Aorta (tissue), 5 donors: ENCODE measurements around the gene ARID5A. TPM values are rescaled to one million over a fixed set of nuclear protein-coding genes. Genes with fewer than 3 reads are reported as not detected.

Experiments used
- ATAC-seq: fragments of 200-7000 bp; cut with Tn5 transposase; one replicate; pipeline ENCODE4 v1.9.1; 2022; ENCODE audit warnings: moderate library complexity; ENCODE audit not compliant: low FRiP score
- DNase-seq, 2 donors: peaks; one replicate each; pipeline ENCODE4 v3.0.0-alpha.2; 2020
- H3K27ac ChIP-seq, 2 donors: one replicate each; pipeline ENCODE4 v1.5.1; 2013; ENCODE audit warnings: low read length in 2 of 2, mild to moderate bottlenecking in 2 of 2, moderate library complexity in 2 of 2, control low read depth in 1 of 2, inconsistent platforms in 1 of 2, low read depth in 1 of 2
- H3K27me3 ChIP-seq, 2 donors: one replicate each; pipeline ENCODE4 v1.6.1; 2013; ENCODE audit warnings: control low read depth in 1 of 2, low read length in 1 of 2, mild to moderate bottlenecking in 1 of 2, moderate library complexity in 1 of 2; ENCODE audit not compliant: insufficient read depth in 2 of 2, control insufficient read depth in 1 of 2
- H3K36me3 ChIP-seq, 2 donors: one replicate each; pipeline ENCODE4 v1.6.1; 2013; ENCODE audit warnings: control low read depth in 1 of 2, low read length in 1 of 2, mild to moderate bottlenecking in 1 of 2; ENCODE audit not compliant: insufficient read depth in 2 of 2, control insufficient read depth in 1 of 2
- H3K4me1 ChIP-seq, 2 donors: one replicate each; pipeline ENCODE4 v1.6.1; 2013; ENCODE audit warnings: low read length in 2 of 2, control low read depth in 1 of 2, mild to moderate bottlenecking in 1 of 2, moderate library complexity in 1 of 2; ENCODE audit not compliant: insufficient read depth in 2 of 2, control insufficient read depth in 1 of 2
- H3K4me3 ChIP-seq, 2 donors: one replicate each; pipeline ENCODE4 v1.5.1; 2013; ENCODE audit warnings: low read length in 2 of 2, control low read depth in 1 of 2, mild to moderate bottlenecking in 1 of 2
- H3K9me3 ChIP-seq: one replicate; pipeline ENCODE4 v1.6.1; 2013; ENCODE audit warnings: mild to moderate bottlenecking, low read length; ENCODE audit not compliant: control insufficient read depth
- WGBS, 2 donors: extraction: QIAGEN DNeasy Blood & Tissue Kit; methylation state at CpG; one replicate each; pipeline ENCODE4 v1.1.7; 2013; 5-methylcytosine and 5-hydroxymethylcytosine counted together
- intact Hi-C, 2 donors: fragments of 100-400 bp; cut with DNase I; formaldehyde crosslinking; loops; one replicate each; pipeline versions ENCODE4 v1.14.2 to v1.15.0; 2022
- polyA plus RNA-seq, 2 donors: library from polyadenylated mRNA; stranded (reverse); fragments of 200-250 nt; gene quantifications; one replicate each; pipeline ENCODE4 v1.2.3, GENCODE V29; 2013
- total RNA-seq, 2 donors: library from RNA; stranded (reverse); fragmentation: NEBNext Ultra II Directional; extraction: Animal tissue kit (Norgen Biotek cat#: 25700); gene quantifications; one replicate each; pipeline ENCODE4 v1.2.1, GENCODE V29; 2021
- donor health status: healthy with polysubstance abuse.
- donor health status: Bipolar disorder and iron deficiency.
- donor health status: DM: no; HTN: no; CAD: no.
- donor health status: DM: no; HTN: no; CAD: no.
- donor health status: DM: yes; HTN: yes; CAD: no.

The ARID5A gene
- total and polyA plus RNA-seq, 4 donors, result 51.5 to 264 (median 182) TPM

- 40 to 45% methylated on average over 7 of the region's 7 CpGs for WGBS, 2 donors
- Histone ChIP-seq H3K4me3 (no peak overlapping the region), H3K36me3 (no peaks in the 10 kb centered on the region), H3K27ac (peak overlapping the region; percentile 97 to 98), H3K9me3 (no peaks in the 10 kb centered on the region), H3K27me3 (no peaks in the 10 kb centered on the region), H3K4me1 (peaks cover 4 to 6% of the 10 kb centered on the region in 2 donors)
- ATAC-seq, result no peak
- intact Hi-C loops, result loop anchor here in 1 of 2 donors (10.0 kb wide), 1 partner anchor 102 kb away; the partner anchor contains the start of gene KANSL3
- DNase-seq, result peak in 1 of 2 donors; percentile 55
Measured at GRCh38 chr2:96532641-96533291, 3.8 kb upstream of the ARID5A start.

DNA sequence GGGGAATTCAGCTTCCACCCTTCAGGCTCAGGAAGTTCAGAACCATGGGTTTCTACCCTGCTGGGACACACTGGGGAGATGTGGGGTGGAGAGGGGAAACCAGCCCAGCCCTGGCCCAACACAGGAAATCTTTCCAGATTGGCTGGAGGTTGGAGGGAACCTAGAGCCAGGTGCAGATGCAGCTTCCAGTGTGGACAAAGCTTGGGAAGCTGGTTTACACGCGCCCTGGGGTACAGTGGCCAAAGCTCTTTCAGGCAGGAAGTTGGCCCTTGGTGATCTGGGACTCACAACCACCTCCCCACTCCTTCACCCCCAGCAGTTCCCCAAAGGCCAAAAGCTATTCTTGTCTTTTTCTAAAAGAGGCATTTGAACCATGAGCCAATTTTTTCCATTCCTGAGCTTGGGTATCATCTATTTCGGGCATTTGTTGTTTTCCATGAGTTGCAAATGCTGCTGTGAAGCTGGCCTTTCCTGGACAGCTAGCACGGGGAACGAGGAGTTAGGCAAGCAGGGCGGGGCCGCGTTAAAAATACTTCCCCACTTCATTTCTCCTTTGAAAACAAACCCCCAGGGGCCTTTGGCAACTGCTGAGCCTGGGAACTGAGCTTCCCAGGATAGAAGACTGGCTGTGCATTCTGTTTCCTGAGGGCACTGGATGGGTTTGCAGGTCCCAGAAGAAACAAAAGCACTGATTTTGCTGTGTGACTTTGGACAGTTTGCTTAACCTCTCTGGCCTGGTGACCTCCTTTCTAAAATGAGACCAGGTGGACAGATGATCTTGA, 3.1 kb upstream of the ARID5A start:
- H3K36me3 ChIP-seq, result no peaks in the 10 kb centered on the region
- H3K9me3 ChIP-seq, result no peaks in the 10 kb centered on the region
- WGBS, 2 donors, result 2 to 3% methylated on average over 8 of the region's 8 CpGs
- DNase-seq (peak; percentile 95), ATAC-seq (peak; percentile 50)
- intact Hi-C loops, result loop anchor here in 1 of 2 donors (10.0 kb wide), 1 partner anchor 101 kb away; the partner anchor contains the start of gene KANSL3
- H3K27ac ChIP-seq, result peak overlapping the region; percentile 97 to 98
- H3K4me3 ChIP-seq, result no peak overlapping the region
- H3K4me1 ChIP-seq, result peaks cover 4 to 6% of the 10 kb centered on the region in 2 donors
- H3K27me3 ChIP-seq, result no peaks in the 10 kb centered on the region

GRCh38 chr2:96534141-96534540, 2.4 kb upstream of the ARID5A start:
- no peak for ATAC-seq
- Histone ChIP-seq H3K4me3 (no peak overlapping the region), H3K36me3 (no peaks in the 10 kb centered on the region), H3K4me1 (peaks cover 4 to 6% of the 10 kb centered on the region in 2 donors), H3K27ac (peak overlapping the region; percentile 83 to 96), H3K9me3 (no peaks in the 10 kb centered on the region), H3K27me3 (no peaks in the 10 kb centered on the region)
- intact Hi-C loops, result loop anchor here in 1 of 2 donors (10.0 kb wide), 1 partner anchor 101 kb away; the partner anchor contains the start of gene KANSL3
- DNase-seq, result peak; percentile 15 to 52
- 5 to 6% methylated on average over 4 of the region's 4 CpGs for WGBS, 2 donors

DNA sequence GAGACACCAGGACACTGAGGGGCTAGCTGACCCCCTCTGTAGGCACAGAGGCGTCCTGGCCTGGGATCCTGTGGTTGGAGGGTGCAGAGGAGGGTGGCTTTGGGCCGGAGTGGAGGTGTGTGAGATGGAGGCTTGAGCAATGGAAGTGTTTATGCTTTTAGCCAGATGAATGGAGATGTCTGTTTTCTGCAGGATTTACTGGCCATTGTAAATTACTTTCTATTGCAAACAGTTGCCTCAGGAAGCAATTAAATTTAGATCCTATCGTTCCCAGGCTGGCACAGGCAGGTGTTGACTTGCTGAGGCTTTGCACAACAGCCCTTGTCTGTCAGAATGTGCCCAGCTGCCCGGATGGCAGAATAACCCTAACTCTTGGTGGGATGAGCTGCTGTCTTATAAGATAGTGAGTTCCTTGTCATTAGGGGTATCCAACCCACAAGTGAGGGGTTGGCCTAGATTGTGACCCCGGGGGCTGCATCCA, 1.8 kb upstream of the ARID5A start:
- DNase-seq (peak; percentile 45 to 54), ATAC-seq (no peak)
- Histone ChIP-seq H3K9me3 (no peaks in the 10 kb centered on the region), H3K36me3 (no peaks in the 10 kb centered on the region), H3K27ac (peak overlapping the region; percentile 28 to 61), H3K27me3 (no peaks in the 10 kb centered on the region), H3K4me1 (peaks cover 4 to 6% of the 10 kb centered on the region in 2 donors), H3K4me3 (no peak overlapping the region)
- intact Hi-C loops, result loop anchor here in 1 of 2 donors (10.0 kb wide), 1 partner anchor 100 kb away; the partner anchor contains the start of gene KANSL3
- WGBS, 2 donors, result 33 to 38% methylated on average over 5 of the region's 5 CpGs

- 89 to 99% methylated on average over 4 of the region's 4 CpGs for WGBS, 2 donors
- no peaks in the 10 kb centered on the region for H3K27me3 ChIP-seq
- no peak overlapping the region for H3K27ac ChIP-seq
- DNase-seq (peak; percentile 32 to 40), ATAC-seq (no peak)
- no peak overlapping the region for H3K4me3 ChIP-seq
- no peaks in the 10 kb centered on the region for H3K9me3 ChIP-seq
- peaks cover 4 to 6% of the 10 kb centered on the region in 2 donors for H3K4me1 ChIP-seq
- intact Hi-C loops, result loop anchor here in 1 of 2 donors (10.0 kb wide), 1 partner anchor 99 kb away; the partner anchor contains the start of gene KANSL3
- no peaks in the 10 kb centered on the region for H3K36me3 ChIP-seq
Measured at GRCh38 chr2:96535331-96535730, 1.2 kb upstream of the ARID5A start.

GRCh38 chr2:96537066-96537733, 648 bp downstream of the ARID5A start:
- ATAC-seq, result peak; percentile 16

DNA sequence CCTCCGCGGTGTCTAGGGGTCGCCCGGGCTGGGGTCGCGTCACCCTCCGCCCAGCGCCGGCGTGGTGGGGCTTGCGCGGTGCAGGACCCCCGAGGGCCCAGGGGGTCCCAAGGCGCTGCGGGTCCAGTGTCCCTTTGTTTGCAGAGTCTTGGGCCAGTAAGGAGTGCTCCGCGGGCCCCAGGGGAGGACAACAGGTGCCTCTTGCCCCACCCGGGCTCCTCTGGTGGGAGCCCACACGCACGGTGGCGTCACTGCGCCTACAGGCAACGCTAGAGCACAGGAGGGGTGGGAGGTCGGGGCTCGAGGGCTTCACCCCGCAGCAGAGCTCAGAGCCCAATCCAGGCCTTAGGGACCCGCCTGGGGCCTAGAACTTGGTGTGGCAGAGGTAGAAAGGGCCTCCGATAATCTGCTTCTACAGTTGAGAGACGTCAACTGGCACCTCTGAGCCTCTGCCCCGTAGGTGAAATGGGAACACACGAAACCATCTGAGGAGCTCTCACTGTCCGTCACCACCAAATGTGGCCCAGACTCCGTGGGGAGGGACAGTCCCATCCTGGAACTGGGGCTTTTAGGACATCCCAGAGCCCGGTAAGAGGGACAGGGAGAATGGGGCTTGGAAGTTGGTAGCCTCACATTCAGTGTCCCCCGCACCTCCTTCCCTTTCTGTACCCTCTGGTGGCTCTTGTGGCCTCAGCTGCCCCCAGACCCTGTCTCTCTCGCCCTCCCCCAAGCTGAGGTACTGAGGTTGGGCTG, 1.4 kb downstream of the ARID5A start:
- intact Hi-C loops, result loop anchor here in 1 of 2 donors (2.0 to 10.0 kb wide), 2 partner anchors 15 to 97 kb away; partner anchors contain the start of gene KANSL3
- no peaks in the 10 kb centered on the region for H3K27me3 ChIP-seq
- peak overlapping the region; percentile 24 to 75 for H3K27ac ChIP-seq
- peak in 1 of 2 donors; percentile 81 for DNase-seq
- H3K4me1 ChIP-seq, result peaks cover 0 to under 1% of the 10 kb centered on the region in 2 donors
- H3K36me3 ChIP-seq, result no peaks in the 10 kb centered on the region
- no peaks in the 10 kb centered on the region for H3K9me3 ChIP-seq
- 1 to 2% methylated on average over 35 to 36 of the region's 36 CpGs for WGBS, 2 donors
- peak overlapping the region; percentile 59 to 90 for H3K4me3 ChIP-seq
- ATAC-seq, result peak; percentile 20

More at GRCh38 chr2:96537066-96537733, 648 bp downstream of the ARID5A start:
- no peaks in the 10 kb centered on the region for H3K36me3 ChIP-seq
- DNase-seq, result peak; percentile 89 to 90
- intact Hi-C loops, result loop anchor here in 1 of 2 donors (2.0 to 10.0 kb wide), 2 partner anchors 16 to 98 kb away; partner anchors contain the start of gene KANSL3
- H3K4me1 ChIP-seq, result peaks cover 4 to 6% of the 10 kb centered on the region in 2 donors
- 0% methylated on average over 54 to 61 of the region's 61 CpGs for WGBS, 2 donors
- H3K27me3 ChIP-seq, result no peaks in the 10 kb centered on the region
- H3K27ac ChIP-seq, result peak overlapping the region; percentile 24 to 75
- peak overlapping the region; percentile 59 to 90 for H3K4me3 ChIP-seq
- no peaks in the 10 kb centered on the region for H3K9me3 ChIP-seq
